ENCODE data around the gene HTD2.

HTD2 gene

GRCh38 chr3:58299075-58299474 is 7.2 kb upstream of the HTD2 start:
- ChIA-PET POLR2A (no interaction called here), CTCF (interaction anchor here (0.8 to 19.6 kb wide), 21 partner anchors 8 to 291 kb away, joined by 3 to 560 read pairs (median 5); partner anchors contain the start of genes FLNB, HTD2, KCTD6 and RPP14)
- TF ChIP-seq, protein P1, sequence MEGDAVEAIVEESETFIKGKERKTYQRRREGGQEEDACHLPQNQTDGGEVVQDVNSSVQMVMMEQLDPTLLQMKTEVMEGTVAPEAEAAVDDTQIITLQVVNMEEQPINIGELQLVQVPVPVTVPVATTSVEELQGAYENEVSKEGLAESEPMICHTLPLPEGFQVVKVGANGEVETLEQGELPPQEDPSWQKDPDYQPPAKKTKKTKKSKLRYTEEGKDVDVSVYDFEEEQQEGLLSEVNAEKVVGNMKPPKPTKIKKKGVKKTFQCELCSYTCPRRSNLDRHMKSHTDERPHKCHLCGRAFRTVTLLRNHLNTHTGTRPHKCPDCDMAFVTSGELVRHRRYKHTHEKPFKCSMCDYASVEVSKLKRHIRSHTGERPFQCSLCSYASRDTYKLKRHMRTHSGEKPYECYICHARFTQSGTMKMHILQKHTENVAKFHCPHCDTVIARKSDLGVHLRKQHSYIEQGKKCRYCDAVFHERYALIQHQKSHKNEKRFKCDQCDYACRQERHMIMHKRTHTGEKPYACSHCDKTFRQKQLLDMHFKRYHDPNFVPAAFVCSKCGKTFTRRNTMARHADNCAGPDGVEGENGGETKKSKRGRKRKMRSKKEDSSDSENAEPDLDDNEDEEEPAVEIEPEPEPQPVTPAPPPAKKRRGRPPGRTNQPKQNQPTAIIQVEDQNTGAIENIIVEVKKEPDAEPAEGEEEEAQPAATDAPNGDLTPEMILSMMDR (IDR thresholded peaks at IDR 0.05; ENCODE audit: control extremely low read depth, extremely low read depth, low read depth, missing control alignments), result no peak
- DNase-seq (ENCODE audit: extremely low spot score), result no peak

GRCh38 chr3:58299839-58300516 is 6.3 kb upstream of the HTD2 start:
- TF ChIP-seq, protein P1 (IDR thresholded peaks at IDR 0.05; ENCODE audit: control extremely low read depth, extremely low read depth, low read depth, missing control alignments), result peak; percentile 44
- ChIA-PET POLR2A (no interaction called here), CTCF (interaction anchor here (0.8 to 19.6 kb wide), 27 partner anchors 8 to 292 kb away, joined by 3 to 560 read pairs (median 4); partner anchors contain the start of genes ABHD6 and FLNB)
- peak; percentile 39 for DNase-seq (ENCODE audit: extremely low spot score)

DNA sequence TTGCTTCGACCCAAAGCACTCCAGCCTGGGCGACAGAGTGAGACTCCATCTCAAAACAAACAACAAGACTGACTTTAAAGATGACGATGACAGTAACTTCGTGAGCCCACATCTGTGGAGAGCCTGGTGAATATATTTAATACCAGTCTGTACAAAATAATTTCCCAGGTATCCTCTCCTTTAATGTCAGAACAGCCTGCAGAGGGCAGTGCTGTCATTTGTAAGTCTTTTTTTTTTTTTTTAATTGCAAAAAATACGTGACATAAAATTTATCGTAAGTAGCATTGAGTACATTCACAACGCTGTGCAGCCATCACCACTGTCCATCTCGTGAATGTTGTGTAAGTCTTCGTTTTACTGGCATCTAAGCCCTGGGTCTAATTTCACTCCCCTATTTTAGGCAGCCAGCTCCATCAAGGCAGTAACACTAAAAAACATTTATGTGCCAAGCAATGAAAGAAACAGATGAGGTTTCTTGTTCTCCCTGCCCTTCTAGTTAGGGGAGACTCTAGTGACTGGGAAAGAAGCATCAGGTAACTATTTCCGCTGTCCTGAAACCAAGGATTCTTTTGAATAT is 1.4 kb downstream of the HTD2 start:
- TF ChIP-seq, protein P1 (IDR thresholded peaks at IDR 0.05; ENCODE audit: control extremely low read depth, extremely low read depth, low read depth, missing control alignments), result peak; percentile 45
- POLR2A ChIA-PET, result interaction anchor here (0.7 to 2.5 kb wide), 3 partner anchors 118 to 526 kb away, joined by 3 to 6 read pairs (median 5); no protein-coding TSS in a partner anchor
- DNase-seq (ENCODE audit: extremely low spot score), result peak; percentile 37
- CTCF ChIA-PET, result interaction anchor here (0.7 to 19.6 kb wide), 37 partner anchors 8 to 326 kb away, joined by 3 to 560 read pairs (median 9); partner anchors contain the start of genes ABHD6, ACOX2 and KCTD6

DNA sequence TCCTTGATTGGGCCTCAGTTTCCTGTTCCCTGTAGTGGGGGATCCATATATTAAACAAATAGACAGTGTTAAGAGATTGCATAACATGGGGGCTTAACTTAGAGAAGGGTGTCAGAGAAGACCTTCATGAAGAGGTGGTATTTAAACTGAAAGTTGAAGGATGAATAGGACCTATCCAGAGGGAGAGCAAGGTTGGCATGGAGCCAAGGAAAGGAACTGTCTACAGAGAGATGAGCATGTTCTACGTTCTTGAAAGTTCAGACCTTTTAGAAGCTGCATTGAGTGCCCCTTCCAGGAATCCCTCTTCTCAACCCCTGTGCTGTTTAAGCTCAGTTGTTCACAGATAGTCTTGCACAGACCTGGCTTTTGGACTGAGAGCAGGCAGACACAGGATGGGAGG is 2.4 kb downstream of the HTD2 start:
- TF ChIP-seq, protein P1 (IDR thresholded peaks at IDR 0.05; ENCODE audit: control extremely low read depth, extremely low read depth, low read depth, missing control alignments), result no peak
- no peak for DNase-seq (ENCODE audit: extremely low spot score)
- POLR2A ChIA-PET, result no interaction called here
- CTCF ChIA-PET, result interaction anchor here (0.7 to 19.6 kb wide), 23 partner anchors 8 to 322 kb away, joined by 3 to 560 read pairs (median 5); partner anchors contain the start of gene KCTD6

DNA sequence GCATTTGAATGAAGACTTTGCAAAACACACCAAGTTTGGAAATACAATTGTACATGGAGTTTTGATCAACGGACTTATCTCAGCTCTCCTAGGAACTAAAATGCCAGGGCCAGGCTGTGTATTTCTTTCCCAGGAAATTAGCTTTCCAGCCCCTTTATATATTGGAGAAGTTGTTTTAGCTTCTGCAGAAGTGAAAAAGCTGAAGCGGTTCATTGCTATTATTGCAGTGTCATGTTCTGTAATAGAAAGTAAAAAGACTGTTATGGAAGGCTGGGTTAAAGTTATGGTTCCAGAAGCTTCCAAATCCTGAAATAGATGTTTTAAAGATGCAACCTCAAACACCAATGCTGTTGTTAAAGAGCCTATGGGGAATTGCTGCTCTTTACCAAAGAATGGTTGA is 11.5 kb downstream of the HTD2 start:
- ChIA-PET POLR2A (no interaction called here), CTCF (interaction anchor here (1.1 to 7.1 kb wide), 5 partner anchors 11 to 130 kb away, joined by 3 to 55 read pairs (median 3); partner anchors contain the start of genes HTD2 and RPP14)
- TF ChIP-seq, protein P1 (IDR thresholded peaks at IDR 0.05; ENCODE audit: control extremely low read depth, extremely low read depth, low read depth, missing control alignments), result no peak
- DNase-seq (ENCODE audit: extremely low spot score), result no peak

- TF ChIP-seq, protein P1 (IDR thresholded peaks at IDR 0.05; ENCODE audit: control extremely low read depth, extremely low read depth, low read depth, missing control alignments), result no peak
- CTCF ChIA-PET, result interaction anchor here (0.7 to 8.6 kb wide), 20 partner anchors 9 to 307 kb away, joined by 3 to 107 read pairs (median 4); partner anchors contain the start of genes HTD2, PDHB, PXK and RPP14
- DNase-seq (ENCODE audit: extremely low spot score), result no peak
- POLR2A ChIA-PET, result no interaction called here
Measured at GRCh38 chr3:58321791-58322190, 15.5 kb downstream of the HTD2 start.
